GM13977 (cell line): ENCODE results near the gene ZCCHC24.

ENCODE experiments used
- DNase-seq: peaks from one replicate; pipeline ENCODE4 v3.0.0; 2012; ENCODE audit warnings: low spot score
- in situ Hi-C: fragments of 300-500 bp; cut with MboI; formaldehyde crosslinking; loops from one replicate; pipeline ENCODE4 v1.12.0; 2022; ENCODE audit warnings: low sequenced_read_pairs, low pct_unique_long_range_greater_than_20kb, mixed read lengths, inconsistent platforms; ENCODE audit not compliant: unreplicated experiment
- TF ChIP-seq, protein P1 (sequence below): IDR thresholded peaks from 2 replicates; pipeline ENCODE4 v1.5.1; 2012; ENCODE audit warnings: mild to moderate bottlenecking, control low read depth; ENCODE audit not compliant: insufficient read depth; ENCODE audit errors: extremely low read depth, missing control alignments

The ZCCHC24 gene

GRCh38 chr10:79372871-79373270 lies 72.6 kb downstream of the ZCCHC24 start:
- TF ChIP-seq, protein P1, sequence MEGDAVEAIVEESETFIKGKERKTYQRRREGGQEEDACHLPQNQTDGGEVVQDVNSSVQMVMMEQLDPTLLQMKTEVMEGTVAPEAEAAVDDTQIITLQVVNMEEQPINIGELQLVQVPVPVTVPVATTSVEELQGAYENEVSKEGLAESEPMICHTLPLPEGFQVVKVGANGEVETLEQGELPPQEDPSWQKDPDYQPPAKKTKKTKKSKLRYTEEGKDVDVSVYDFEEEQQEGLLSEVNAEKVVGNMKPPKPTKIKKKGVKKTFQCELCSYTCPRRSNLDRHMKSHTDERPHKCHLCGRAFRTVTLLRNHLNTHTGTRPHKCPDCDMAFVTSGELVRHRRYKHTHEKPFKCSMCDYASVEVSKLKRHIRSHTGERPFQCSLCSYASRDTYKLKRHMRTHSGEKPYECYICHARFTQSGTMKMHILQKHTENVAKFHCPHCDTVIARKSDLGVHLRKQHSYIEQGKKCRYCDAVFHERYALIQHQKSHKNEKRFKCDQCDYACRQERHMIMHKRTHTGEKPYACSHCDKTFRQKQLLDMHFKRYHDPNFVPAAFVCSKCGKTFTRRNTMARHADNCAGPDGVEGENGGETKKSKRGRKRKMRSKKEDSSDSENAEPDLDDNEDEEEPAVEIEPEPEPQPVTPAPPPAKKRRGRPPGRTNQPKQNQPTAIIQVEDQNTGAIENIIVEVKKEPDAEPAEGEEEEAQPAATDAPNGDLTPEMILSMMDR = no peak
- in situ Hi-C loops = no loop called here
- no peak for DNase-seq

DNA sequence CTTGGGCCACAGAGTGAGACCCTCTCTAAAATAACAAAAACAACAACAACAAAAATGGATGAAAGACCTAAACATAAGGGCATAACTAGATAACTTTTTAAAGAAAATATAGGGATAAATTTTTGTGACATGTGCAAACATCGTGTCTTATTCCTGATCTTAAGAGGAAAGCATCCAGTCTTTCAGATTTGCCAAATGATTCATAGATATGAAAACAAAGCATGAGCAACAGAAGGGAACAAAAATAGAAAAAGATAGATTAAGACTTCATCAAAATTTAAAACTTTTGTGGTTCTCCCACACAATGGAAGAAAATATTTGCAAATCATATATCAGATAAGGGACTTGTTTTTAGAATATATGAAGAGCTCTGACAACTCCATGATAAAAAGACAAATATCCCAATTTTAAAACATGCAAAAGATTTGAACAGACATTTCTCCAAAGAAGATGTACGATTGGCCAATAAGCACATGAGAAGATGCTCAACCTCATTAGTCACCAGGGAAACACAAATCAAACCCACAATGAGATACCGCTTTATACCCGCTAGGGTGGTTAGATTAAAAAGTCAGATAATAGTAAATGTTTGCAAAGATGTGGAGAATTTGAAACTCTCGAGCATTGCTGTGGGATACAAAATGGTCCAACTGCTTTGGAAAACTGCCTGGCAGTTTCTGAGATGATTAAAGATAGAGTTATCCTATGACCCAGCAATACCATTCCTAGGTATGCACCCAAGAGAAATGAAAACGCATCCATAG lies 77.8 kb downstream of the ZCCHC24 start:
- DNase-seq = no peak
- TF ChIP-seq, protein P1 = no peak
- in situ Hi-C loops = no loop called here

DNA sequence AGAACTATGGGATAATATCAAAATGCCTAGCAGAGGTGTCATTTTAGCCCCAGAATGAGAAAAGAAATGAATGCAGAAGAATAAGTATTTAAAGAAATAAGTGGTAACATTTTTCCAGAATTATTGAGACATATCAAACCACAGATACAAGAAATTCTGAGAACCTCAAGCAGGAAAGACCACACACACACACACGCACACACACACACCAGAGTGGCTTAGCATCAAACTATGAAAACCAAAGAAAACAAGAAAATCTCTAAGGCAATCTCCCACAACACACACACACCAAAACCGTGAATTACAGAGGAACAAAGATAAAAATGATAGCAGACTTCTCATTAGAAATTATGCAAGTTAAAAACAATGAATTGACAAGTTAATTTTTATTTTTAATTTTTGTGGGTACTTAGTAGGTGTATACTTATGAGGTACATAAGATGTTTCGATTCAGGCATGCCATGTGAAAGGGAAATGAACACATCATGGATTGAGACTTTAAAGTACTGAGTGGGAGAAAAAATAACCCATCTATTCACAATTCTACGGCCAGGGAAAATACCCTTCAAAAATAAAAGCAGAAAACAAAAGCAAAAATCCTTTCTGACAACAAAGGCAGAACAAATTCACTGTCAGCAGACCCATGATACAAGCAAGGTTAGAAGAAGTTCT lies 83.6 kb downstream of the ZCCHC24 start:
- TF ChIP-seq, protein P1 = no peak
- DNase-seq = no peak
- in situ Hi-C loops = no loop called here

- in situ Hi-C loops = no loop called here
- DNase-seq = no peak
- TF ChIP-seq, protein P1 = no peak
Measured at GRCh38 chr10:79360499-79361342, 84.7 kb downstream of the ZCCHC24 start.

- in situ Hi-C loops = no loop called here
- no peak for DNase-seq
Measured at GRCh38 chr10:79359816-79360498, 85.5 kb downstream of the ZCCHC24 start.

More at GRCh38 chr10:79359816-79360498, 85.5 kb downstream of the ZCCHC24 start:
- TF ChIP-seq, protein P1 = no peak
